GM18951 (cell line): ENCODE results near the gene RAET1L.

ENCODE experiments used
- POLR2A ChIP-seq: IDR thresholded peaks from 4 replicates; pipeline ENCODE4 v1.6.1; 2011; ENCODE audit warnings: mild to moderate bottlenecking; ENCODE audit not compliant: insufficient read length, insufficient read depth; ENCODE audit errors: extremely low read depth
- in situ Hi-C: fragments of 300-500 bp; cut with MboI; formaldehyde crosslinking; loops from one replicate; pipeline ENCODE4 v1.12.0; 2022; ENCODE audit warnings: low sequenced_read_pairs, mixed read lengths, inconsistent platforms; ENCODE audit not compliant: unreplicated experiment

Gene RAET1L

GRCh38 chr6:150057501-150057951, 32.2 kb upstream of the RAET1L start:
- in situ Hi-C loops, result no loop called here
- no peak for TF ChIP-seq POLR2A

- in situ Hi-C loops, result no loop called here
- no peak for TF ChIP-seq POLR2A
Measured at GRCh38 chr6:150056916-150057315, 31.6 kb upstream of the RAET1L start.

GRCh38 chr6:150056156-150056555, 30.8 kb upstream of the RAET1L start:
- in situ Hi-C loops, result no loop called here
- TF ChIP-seq POLR2A, result no peak

DNA sequence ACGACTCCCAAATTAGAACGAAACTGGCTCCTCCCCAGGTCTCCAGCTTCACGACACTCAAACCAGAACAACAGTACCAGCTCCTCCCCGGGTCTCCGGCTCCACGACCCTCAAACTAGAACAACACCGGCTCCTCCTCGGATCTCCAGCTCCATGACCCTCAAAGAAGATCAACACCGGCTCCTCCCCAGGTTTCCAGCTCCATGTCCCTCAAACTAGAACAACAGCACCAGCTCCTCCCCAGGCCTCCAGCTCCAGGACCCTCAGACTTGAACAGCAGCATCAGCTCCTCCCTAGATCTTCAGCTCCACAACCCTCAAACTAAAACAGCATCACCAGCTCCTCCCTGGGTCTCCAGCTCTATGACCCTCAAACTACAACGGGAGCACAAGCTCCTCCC, 29.8 kb upstream of the RAET1L start:
- in situ Hi-C loops, result no loop called here
- TF ChIP-seq POLR2A, result no peak

GRCh38 chr6:150053450-150053849, 28.1 kb upstream of the RAET1L start:
- in situ Hi-C loops, result no loop called here
- no peak for TF ChIP-seq POLR2A

DNA sequence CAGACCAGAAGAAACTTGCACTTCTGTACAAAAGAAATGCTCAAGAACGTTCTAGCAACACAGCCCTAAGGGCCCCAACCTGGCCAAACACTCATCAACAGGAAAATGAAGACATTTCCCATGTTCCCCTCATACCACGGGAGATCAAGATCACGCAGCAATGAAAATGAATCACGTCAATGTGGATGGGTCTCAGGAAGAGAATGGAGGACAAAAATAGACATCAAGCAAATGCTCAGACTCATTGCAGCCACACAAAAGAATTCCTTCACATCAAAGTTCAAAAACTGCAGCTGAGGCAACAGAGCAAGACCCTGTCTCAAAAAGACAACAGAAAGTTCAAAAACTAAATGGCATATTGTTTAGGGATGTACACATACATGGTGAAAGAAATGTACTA, 25.5 kb upstream of the RAET1L start:
- TF ChIP-seq POLR2A, result no peak
- in situ Hi-C loops, result no loop called here

GRCh38 chr6:150048099-150048498, 22.8 kb upstream of the RAET1L start:
- no peak for TF ChIP-seq POLR2A
- in situ Hi-C loops, result no loop called here

GRCh38 chr6:150046943-150047342, 21.6 kb upstream of the RAET1L start:
- TF ChIP-seq POLR2A, result no peak
- in situ Hi-C loops, result no loop called here

DNA sequence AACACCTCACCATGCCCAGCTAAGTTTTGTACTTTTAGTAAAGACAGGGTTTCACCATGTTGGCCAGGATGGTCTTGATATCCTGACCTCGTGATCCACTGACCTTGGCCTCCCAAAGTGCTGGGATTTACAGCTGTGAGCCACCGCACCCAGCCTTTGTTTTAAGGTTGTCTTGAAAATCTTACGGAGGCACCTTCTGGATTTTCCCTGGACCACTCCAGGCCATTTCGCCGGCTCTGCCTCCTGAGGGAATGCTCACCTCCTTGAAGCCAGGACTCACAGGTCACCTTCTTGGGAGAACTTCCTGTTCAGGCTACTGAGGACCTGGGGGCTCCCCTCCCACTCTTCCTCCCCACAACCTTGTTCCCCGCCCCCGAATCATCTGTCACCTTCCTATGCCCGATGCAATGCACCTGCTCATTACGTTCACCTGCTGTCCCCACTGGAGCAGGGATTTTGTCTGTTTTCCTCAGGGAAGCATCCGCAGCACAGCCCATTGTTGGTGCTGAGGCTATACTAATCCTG, 19.4 kb upstream of the RAET1L start:
- TF ChIP-seq POLR2A, result no peak
- in situ Hi-C loops, result no loop called here

GRCh38 chr6:150043501-150044412, 18.4 kb upstream of the RAET1L start:
- no peak for TF ChIP-seq POLR2A
- in situ Hi-C loops, result no loop called here

- no peak for TF ChIP-seq POLR2A
- in situ Hi-C loops, result no loop called here
Measured at GRCh38 chr6:150043096-150043495, 17.8 kb upstream of the RAET1L start.

- in situ Hi-C loops, result no loop called here
- no peak for TF ChIP-seq POLR2A
Measured at GRCh38 chr6:150038202-150039062, 13.1 kb upstream of the RAET1L start.

GRCh38 chr6:150037526-150038201, 12.3 kb upstream of the RAET1L start:
- in situ Hi-C loops, result no loop called here
- no peak for TF ChIP-seq POLR2A
